Endothelial cell of umbilical vein (primary cell): Measurements from ENCODE around the gene ASPM. TPM values are rescaled to one million over a fixed set of nuclear protein-coding genes. Genes with fewer than 3 reads are reported as not detected.

Experiments used
- BruUV-seq: library from RNA; stranded (reverse); fragments of 400-500 nt; replicated peaks from 2 replicates; lab custom pipeline; 2021; lab: Mats Ljungman, UMichigan
- CTCF ChIA-PET: fragments of 300-600, 350-600 bp; sonication (Branson Sonifier 250); formaldehyde crosslinking; loops from one replicate; lab custom pipeline; 2021; ENCODE audit warnings: antibody characterized with exemption, inconsistent platforms; lab: Charles Lee
- POLR2A ChIA-PET: fragments of 300-600, 350-600 bp; sonication (Branson Sonifier 250); formaldehyde crosslinking; loops from one replicate; lab custom pipeline; 2021; ENCODE audit warnings: antibody characterized with exemption, inconsistent platforms; lab: Charles Lee
- DNase-seq: peaks from one replicate; pipeline ENCODE4 v3.0.0-alpha.2; 2011; ENCODE audit warnings: low read depth, low spot score
- FAIRE-seq: peaks from 2 replicates; lab custom pipeline; 2011; peaks lifted over from hg19 to GRCh38; lab: Jason Lieb, UNC
- H2AFZ ChIP-seq: 2 replicates; pipeline ENCODE4 v1.6.0; 2012; ENCODE audit warnings: low read depth, low read length, control low read depth, inconsistent platforms
- H3K27ac ChIP-seq: 2 replicates; pipeline ENCODE4 v1.5.1; 2011; ENCODE audit warnings: low read depth, mild to moderate bottlenecking, control low read depth, low read length, moderate library complexity; ENCODE audit not compliant: insufficient read depth
- H3K27me3 ChIP-seq, 2 experiments: 2 replicates each; pipeline versions ENCODE4 v1.6.0 to v1.6.1; 2011; ENCODE audit warnings: low read length in 2 of 2, mixed read lengths in 1 of 2; ENCODE audit not compliant: control insufficient read depth in 2 of 2, insufficient read depth in 2 of 2
- H3K36me3 ChIP-seq, 2 experiments: 2 replicates in 1 of 2; 3 replicates in 1 of 2; pipeline ENCODE4 v1.5.1; 2011; ENCODE audit warnings: low read length in 2 of 2, mild to moderate bottlenecking in 1 of 2, moderate library complexity in 1 of 2; ENCODE audit not compliant: control insufficient read depth in 2 of 2, insufficient read depth in 2 of 2; ENCODE audit errors: extremely low read depth in 1 of 2
- H3K4me1 ChIP-seq: 3 replicates; pipeline ENCODE4 v1.5.1; 2011; ENCODE audit warnings: mild to moderate bottlenecking, low read length; ENCODE audit not compliant: control insufficient read depth, insufficient read depth; ENCODE audit errors: extremely low read depth
- H3K4me2 ChIP-seq: 2 replicates; pipeline ENCODE4 v1.6.1; 2011; ENCODE audit warnings: low read length, control low read depth, mixed read lengths; ENCODE audit not compliant: insufficient read depth
- H3K4me3 ChIP-seq, 3 experiments: fragments of 200-600 bp in 1 of 3; sonication (generic), shearing (Covaris generic) in 1 of 3; replicated peaks in 1 of 3; 2 replicates each; pipeline ENCODE4 v1.5.1; 2011 to 2016; ENCODE audit warnings: control low read depth in 3 of 3, low read length in 3 of 3, mild to moderate bottlenecking in 2 of 3, inconsistent platforms in 1 of 3, low read depth in 1 of 3, moderate library complexity in 1 of 3; ENCODE audit not compliant: insufficient read depth in 1 of 3
- H3K79me2 ChIP-seq: 2 replicates; pipeline ENCODE4 v1.6.0; 2012; ENCODE audit warnings: low read length, inconsistent platforms; ENCODE audit not compliant: control insufficient read depth, insufficient read depth
- H3K9ac ChIP-seq: replicated peaks from 2 replicates; pipeline ENCODE3; 2011; ENCODE audit warnings: low read length, control low read depth; ENCODE audit not compliant: insufficient read depth; ENCODE audit errors: extremely low read depth
- H3K9me1 ChIP-seq: replicated peaks from 3 replicates; pipeline ENCODE4 v1.6.0; 2011; ENCODE audit warnings: mild to moderate bottlenecking, low read length; ENCODE audit not compliant: control insufficient read depth, insufficient read depth; ENCODE audit errors: extremely low read depth
- H3K9me3 ChIP-seq: replicated peaks from 2 replicates; pipeline ENCODE4 v1.5.1; 2012; ENCODE audit warnings: low read length, inconsistent platforms; ENCODE audit not compliant: control insufficient read depth, insufficient read depth
- H4K20me1 ChIP-seq: replicated peaks from 2 replicates; pipeline ENCODE3; 2011; ENCODE audit warnings: mild to moderate bottlenecking, low read length; ENCODE audit not compliant: control insufficient read depth, insufficient read depth; ENCODE audit errors: extremely low read depth
- EZH2 ChIP-seq: IDR thresholded peaks from 2 replicates; pipeline ENCODE4 v1.6.1; 2012; ENCODE audit warnings: borderline replicate concordance, low read depth, mild to moderate bottlenecking, moderate library complexity, low read length, inconsistent platforms; ENCODE audit not compliant: severe bottlenecking
- FOS ChIP-seq: IDR thresholded peaks from 2 replicates; pipeline ENCODE4 v1.6.1; 2011; ENCODE audit warnings: mild to moderate bottlenecking, low read length, moderate library complexity, borderline replicate concordance; ENCODE audit not compliant: insufficient read depth
- GATA2 ChIP-seq: IDR thresholded peaks from 2 replicates; pipeline ENCODE4 v1.7.0; 2011; ENCODE audit warnings: low read depth, mild to moderate bottlenecking, moderate library complexity, mixed read lengths, low read length; ENCODE audit not compliant: insufficient read length, insufficient read depth
- JUN ChIP-seq: IDR thresholded peaks from 2 replicates; pipeline ENCODE4 v1.6.1; 2011; ENCODE audit warnings: borderline replicate concordance, low read depth; ENCODE audit not compliant: insufficient read length, insufficient read depth
- MYC ChIP-seq: IDR thresholded peaks from one replicate; pipeline ENCODE4 v1.6.1; 2011; ENCODE audit warnings: mild to moderate bottlenecking, low read depth, low read length
- POLR2A ChIP-seq: IDR thresholded peaks from 2 replicates; pipeline ENCODE4 v1.6.1; 2012; ENCODE audit warnings: low read depth, mild to moderate bottlenecking, control low read depth, low read length
- POLR2AphosphoS5 ChIP-seq: IDR thresholded peaks from 2 replicates; pipeline ENCODE4 v1.6.1; 2012; ENCODE audit warnings: low read depth, mild to moderate bottlenecking, control low read depth, low read length, moderate library complexity; ENCODE audit not compliant: insufficient read depth
- dilution Hi-C: fragments of 300-500 bp; cut with MboI; formaldehyde crosslinking; loops from one replicate; pipeline ENCODE4 v1.15.0; 2019; ENCODE audit warnings: low sequenced_read_pairs; ENCODE audit not compliant: extremely low pct_ligation_motif_present
- intact Hi-C: fragments of 100-400 bp; cut with micrococcal nuclease; formaldehyde crosslinking; loops from one replicate; pipeline ENCODE4 v1.10.0; 2022
- polyA plus RNA-seq, 4 experiments: library from polyadenylated mRNA; depleted of rRNA in 3 of 4; stranded (reverse) in 3 of 4; unstranded in 1 of 4; fragments of >200 nt; gene quantifications; 2 replicates each; pipeline versions ENCODE4 v1.2.1 to v1.2.3, GENCODE V29; 2011 to 2012; ENCODE audit warnings: missing spikeins in 1 of 4
- total RNA-seq: library from RNA; stranded (reverse); gene quantifications from 2 replicates; pipeline ENCODE4 v1.2.3, GENCODE V29; 2021
- TF ChIP-seq, protein P1 (sequence below): IDR thresholded peaks from 2 replicates; pipeline ENCODE4 v1.6.1; 2011; ENCODE audit not compliant: insufficient read depth, insufficient read length
- TF ChIP-seq, protein P2 (sequence below), 2 donors: IDR thresholded peaks; 1 replicate in 1 of 2; 2 replicates in 1 of 2; pipeline ENCODE4 v1.5.1; 2011; ENCODE audit warnings: low read length in 2 of 2, mild to moderate bottlenecking in 2 of 2, moderate library complexity in 2 of 2, control low read depth in 1 of 2, inconsistent platforms in 1 of 2, low read depth in 1 of 2; ENCODE audit not compliant: insufficient read depth in 1 of 2; ENCODE audit errors: extremely low read depth in 1 of 2

Gene ASPM
- total and polyA plus RNA-seq, 2 donors (not counting 3 experiments of a cell fraction or from before 2014, with no cell fraction given): 5.3 to 55.1 TPM

DNA sequence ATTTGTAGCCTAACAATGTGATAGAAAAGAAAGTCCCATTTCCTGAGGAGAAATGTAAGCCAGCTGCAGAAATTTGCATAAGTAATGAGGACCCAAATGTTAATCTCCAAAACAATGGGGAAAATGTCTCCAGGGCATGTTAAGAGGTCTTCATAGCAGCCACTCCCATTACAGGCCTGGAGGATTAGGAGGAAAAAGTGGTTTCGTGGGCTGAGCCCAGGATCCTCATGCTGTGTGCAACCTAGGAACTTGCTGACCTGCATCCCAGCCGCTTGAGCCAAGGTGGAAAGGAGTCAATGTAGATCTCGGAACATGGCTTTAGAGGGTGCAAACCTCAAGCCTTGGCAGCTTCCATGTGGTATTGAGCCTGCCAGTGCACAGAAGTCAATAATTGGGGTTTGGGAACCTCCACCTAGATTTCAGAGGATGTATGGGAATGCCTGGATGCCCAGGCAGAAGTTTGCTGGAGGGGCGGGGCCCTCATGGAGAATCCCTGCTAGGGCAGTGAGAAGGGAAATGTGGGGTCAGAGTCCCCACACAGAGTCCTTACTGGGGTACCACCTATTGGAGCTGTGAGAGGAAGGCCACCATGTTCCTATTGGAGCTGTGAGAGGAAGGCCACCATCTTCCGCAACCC is 65.2 kb downstream of the ASPM start:
- no peaks in the 10 kb centered on the region for H3K4me1 ChIP-seq
- no TSS peak for BruUV-seq
- intact Hi-C loops: no loop called here
- no peak overlapping the region for H3K9ac ChIP-seq
- no peak for DNase-seq
- H3K27me3 ChIP-seq: no peaks in the 10 kb centered on the region
- TF ChIP-seq GATA2: no peak
- TF ChIP-seq, protein P1, sequence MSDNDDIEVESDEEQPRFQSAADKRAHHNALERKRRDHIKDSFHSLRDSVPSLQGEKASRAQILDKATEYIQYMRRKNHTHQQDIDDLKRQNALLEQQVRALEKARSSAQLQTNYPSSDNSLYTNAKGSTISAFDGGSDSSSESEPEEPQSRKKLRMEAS: no peak
- TF ChIP-seq EZH2: no peak
- TF ChIP-seq, protein P2, sequence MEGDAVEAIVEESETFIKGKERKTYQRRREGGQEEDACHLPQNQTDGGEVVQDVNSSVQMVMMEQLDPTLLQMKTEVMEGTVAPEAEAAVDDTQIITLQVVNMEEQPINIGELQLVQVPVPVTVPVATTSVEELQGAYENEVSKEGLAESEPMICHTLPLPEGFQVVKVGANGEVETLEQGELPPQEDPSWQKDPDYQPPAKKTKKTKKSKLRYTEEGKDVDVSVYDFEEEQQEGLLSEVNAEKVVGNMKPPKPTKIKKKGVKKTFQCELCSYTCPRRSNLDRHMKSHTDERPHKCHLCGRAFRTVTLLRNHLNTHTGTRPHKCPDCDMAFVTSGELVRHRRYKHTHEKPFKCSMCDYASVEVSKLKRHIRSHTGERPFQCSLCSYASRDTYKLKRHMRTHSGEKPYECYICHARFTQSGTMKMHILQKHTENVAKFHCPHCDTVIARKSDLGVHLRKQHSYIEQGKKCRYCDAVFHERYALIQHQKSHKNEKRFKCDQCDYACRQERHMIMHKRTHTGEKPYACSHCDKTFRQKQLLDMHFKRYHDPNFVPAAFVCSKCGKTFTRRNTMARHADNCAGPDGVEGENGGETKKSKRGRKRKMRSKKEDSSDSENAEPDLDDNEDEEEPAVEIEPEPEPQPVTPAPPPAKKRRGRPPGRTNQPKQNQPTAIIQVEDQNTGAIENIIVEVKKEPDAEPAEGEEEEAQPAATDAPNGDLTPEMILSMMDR (IDR thresholded peaks at IDR 0.05; ENCODE audit: extremely low read depth in 1 of 2, insufficient read depth in 1 of 2, low read depth in 1 of 2, low read length in 2 of 2): no peak
- TF ChIP-seq MYC: no peak
- no peak for TF ChIP-seq FOS
- TF ChIP-seq POLR2AphosphoS5: no peak
- no peak for TF ChIP-seq JUN
- TF ChIP-seq POLR2A: no peak
- POLR2A ChIA-PET: no interaction called here
- no peak for FAIRE-seq
- H3K79me2 ChIP-seq: no peaks in the 10 kb centered on the region
- H2AFZ ChIP-seq: no peak overlapping the region
- H3K9me1 ChIP-seq: no peaks in the 10 kb centered on the region
- H3K9me3 ChIP-seq: peaks cover 2% of the 10 kb centered on the region
- H3K4me2 ChIP-seq: no peak overlapping the region
- no peak overlapping the region for H3K4me3 ChIP-seq
- no peak overlapping the region for H3K27ac ChIP-seq
- dilution Hi-C loops: no loop called here
- peaks cover 5 to 28% of the 10 kb centered on the region in 2 experiments for H3K36me3 ChIP-seq
- H4K20me1 ChIP-seq: no peaks in the 10 kb centered on the region
- CTCF ChIA-PET: interaction anchor here (1.2 kb wide), 1 partner anchor 10 kb away, joined by 3 read pairs; no protein-coding TSS in a partner anchor
